H1 (cell line): ENCODE results near the gene SLC9A5. TPM values are rescaled to one million over a fixed set of nuclear protein-coding genes. Genes with fewer than 3 reads are reported as not detected.

Source experiments
- CTCF ChIA-PET: fragments of 300-600 bp; sonication (Branson Sonifier 250); formaldehyde crosslinking; loops from one replicate; lab custom pipeline; 2021; ENCODE audit not compliant: partially characterized antibody; lab: Charles Lee
- POLR2A ChIA-PET: fragments of 300-600 bp; sonication (Branson Sonifier 250); formaldehyde crosslinking; loops from one replicate; lab custom pipeline; 2021; ENCODE audit warnings: inconsistent platforms; ENCODE audit not compliant: partially characterized antibody; lab: Charles Lee
- DNase-seq, 2 experiments: peaks; one replicate each; pipeline versions ENCODE4 v3.0.0 to v3.0.0-alpha.2; 2010 to 2022; ENCODE audit warnings: low spot score in 2 of 2, low read depth in 1 of 2, mixed read lengths in 1 of 2
- FAIRE-seq: peaks from 2 replicates; lab custom pipeline; 2011; peaks lifted over from hg19 to GRCh38; lab: Jason Lieb, UNC
- H2AFZ ChIP-seq: 2 replicates; pipeline ENCODE4 v1.8.1; 2012; ENCODE audit warnings: low read length, inconsistent platforms
- H2AK5ac ChIP-seq: 2 replicates; pipeline ENCODE4 v1.6.1; 2013; ENCODE audit warnings: low read depth, low read length
- H2BK120ac ChIP-seq: replicated peaks from 2 replicates; pipeline ENCODE3; 2013; ENCODE audit warnings: low read depth, low read length, inconsistent platforms
- H2BK12ac ChIP-seq: 2 replicates; pipeline ENCODE4 v1.6.1; 2013; ENCODE audit warnings: low read depth, low read length
- H2BK15ac ChIP-seq: 2 replicates; pipeline ENCODE4 v1.6.1; 2013; ENCODE audit warnings: low read length
- H2BK20ac ChIP-seq: 2 replicates; pipeline ENCODE4 v1.6.1; 2013; ENCODE audit warnings: low read length
- H2BK5ac ChIP-seq: 2 replicates; pipeline ENCODE4 v1.6.1; 2013; ENCODE audit warnings: low read depth, low read length
- H3K14ac ChIP-seq: 2 replicates; pipeline ENCODE4 v1.6.1; 2013; ENCODE audit warnings: inconsistent platforms; ENCODE audit not compliant: insufficient read length
- H3K18ac ChIP-seq: 2 replicates; pipeline ENCODE4 v1.6.1; 2013; ENCODE audit warnings: low read length; ENCODE audit errors: extremely low read depth
- H3K23ac ChIP-seq: 2 replicates; pipeline ENCODE4 v1.6.1; 2013; ENCODE audit warnings: inconsistent platforms; ENCODE audit not compliant: insufficient read length
- H3K23me2 ChIP-seq: 2 replicates; pipeline ENCODE4 v1.6.1; 2013; ENCODE audit warnings: low read depth, low read length
- H3K27ac ChIP-seq: 2 replicates; pipeline ENCODE4 v1.6.1; 2011; ENCODE audit warnings: low read depth, low read length, inconsistent platforms
- H3K27me3 ChIP-seq, 4 experiments: replicated peaks in 1 of 4; 1 replicate in 1 of 4; 2 replicates in 3 of 4; pipeline versions ENCODE4 v1.6.1 to v1.8.1; 2011 to 2013; ENCODE audit warnings: low read length in 3 of 4, mild to moderate bottlenecking in 3 of 4, inconsistent platforms in 2 of 4, mixed read lengths in 2 of 4, moderate library complexity in 1 of 4; ENCODE audit not compliant: control insufficient read depth in 3 of 4, insufficient read depth in 3 of 4; ENCODE audit errors: extremely low read depth in 1 of 4
- H3K36me3 ChIP-seq, 4 experiments: 2 replicates each; pipeline versions ENCODE4 v1.6.1 to v1.8.1; 2011 to 2013; ENCODE audit warnings: mild to moderate bottlenecking in 4 of 4, low read length in 3 of 4, moderate library complexity in 2 of 4, control low read depth in 1 of 4, inconsistent platforms in 1 of 4; ENCODE audit not compliant: insufficient read depth in 4 of 4, control insufficient read depth in 2 of 4
- H3K4ac ChIP-seq: replicated peaks from 2 replicates; pipeline ENCODE3; 2013; ENCODE audit warnings: low read length, low read depth, mixed read lengths, inconsistent platforms; ENCODE audit not compliant: insufficient read length
- H3K4me1 ChIP-seq, 4 experiments: replicated peaks in 1 of 4; 1 replicate in 1 of 4; 2 replicates in 3 of 4; pipeline versions ENCODE4 v1.6.1 to v1.8.1; 2011 to 2013; ENCODE audit warnings: low read length in 3 of 4, inconsistent platforms in 2 of 4, mixed read lengths in 1 of 4; ENCODE audit not compliant: insufficient read depth in 4 of 4, control insufficient read depth in 3 of 4
- H3K4me2 ChIP-seq, 2 experiments: 2 replicates each; pipeline versions ENCODE4 v1.6.1 to v1.8.1; 2011 to 2013; ENCODE audit warnings: low read depth in 2 of 2, low read length in 2 of 2, control low read depth in 1 of 2, inconsistent platforms in 1 of 2, mild to moderate bottlenecking in 1 of 2; ENCODE audit not compliant: insufficient read depth in 1 of 2
- H3K4me3 ChIP-seq, 4 experiments: fragments of 200-600, 300-600 bp in 1 of 4; sonication (generic), shearing (Covaris generic), sonication (Bioruptor Twin) in 1 of 4; 2 replicates each; pipeline versions ENCODE4 v1.5.1 to v1.8.1; 2011 to 2016; ENCODE audit warnings: low read length in 4 of 4, low read depth in 3 of 4, control low read depth in 2 of 4, inconsistent platforms in 2 of 4, mild to moderate bottlenecking in 2 of 4, mixed read lengths in 1 of 4, moderate library complexity in 1 of 4; ENCODE audit not compliant: insufficient read depth in 2 of 4; ENCODE audit errors: extremely low read depth in 1 of 4
- H3K56ac ChIP-seq: replicated peaks from 2 replicates; pipeline ENCODE3; 2013; ENCODE audit warnings: low read depth, mild to moderate bottlenecking, mixed read lengths, low read length, inconsistent platforms; ENCODE audit not compliant: insufficient read length
- H3K79me1 ChIP-seq: 2 replicates; pipeline ENCODE4 v1.6.1; 2013; ENCODE audit warnings: low read depth, low read length, control low read depth
- H3K79me2 ChIP-seq, 2 experiments: 2 replicates each; pipeline versions ENCODE4 v1.6.1 to v1.8.1; 2012 to 2013; ENCODE audit warnings: low read length in 2 of 2, mild to moderate bottlenecking in 2 of 2, inconsistent platforms in 1 of 2; ENCODE audit not compliant: insufficient read depth in 2 of 2, control insufficient read depth in 1 of 2
- H3K9ac ChIP-seq, 4 experiments: replicated peaks in 1 of 4; 1 replicate in 1 of 4; 2 replicates in 3 of 4; pipeline versions ENCODE4 v1.6.1 to v1.8.1; 2011 to 2013; ENCODE audit warnings: low read depth in 3 of 4, low read length in 3 of 4, control low read depth in 2 of 4, mild to moderate bottlenecking in 2 of 4, moderate library complexity in 2 of 4, inconsistent platforms in 1 of 4; ENCODE audit errors: extremely low read depth in 1 of 4
- H3K9me3 ChIP-seq, 2 experiments: 2 replicates each; pipeline versions ENCODE4 v1.6.1 to v1.8.1; 2012 to 2013; ENCODE audit warnings: mild to moderate bottlenecking in 2 of 2, moderate library complexity in 2 of 2, control low read depth in 1 of 2, inconsistent platforms in 1 of 2, low read depth in 1 of 2, low read length in 1 of 2, mixed read lengths in 1 of 2; ENCODE audit not compliant: insufficient read depth in 2 of 2
- H4K20me1 ChIP-seq, 2 experiments: replicated peaks in 1 of 2; 2 replicates each; pipeline versions ENCODE3 to v1.8.1; 2011 to 2013; ENCODE audit warnings: inconsistent platforms in 2 of 2, low read length in 2 of 2, mild to moderate bottlenecking in 1 of 2; ENCODE audit not compliant: insufficient read depth in 2 of 2, control insufficient read depth in 1 of 2
- H4K5ac ChIP-seq: 2 replicates; pipeline ENCODE4 v1.6.1; 2013; ENCODE audit warnings: low read length, low read depth, mixed read lengths, inconsistent platforms; ENCODE audit not compliant: insufficient read length
- H4K8ac ChIP-seq: 2 replicates; pipeline ENCODE4 v1.8.0; 2013; ENCODE audit warnings: mild to moderate bottlenecking, moderate library complexity, low read length, inconsistent platforms; ENCODE audit not compliant: insufficient read depth; ENCODE audit errors: extremely low read depth
- H4K91ac ChIP-seq: replicated peaks from 2 replicates; pipeline ENCODE3; 2013; ENCODE audit warnings: low read length, mixed read lengths, inconsistent platforms; ENCODE audit not compliant: insufficient read length
- BACH1 ChIP-seq: IDR thresholded peaks from 2 replicates; pipeline ENCODE4 v1.6.1; 2012; ENCODE audit warnings: low read length, improper control_type of control experiment
- CHD2 ChIP-seq: IDR thresholded peaks from 2 replicates; pipeline ENCODE4 v1.6.1; 2012; ENCODE audit warnings: low read length, improper control_type of control experiment
- MAFK ChIP-seq: IDR thresholded peaks from 2 replicates; pipeline ENCODE4 v1.6.1; 2012; ENCODE audit warnings: low read depth, mild to moderate bottlenecking, improper control_type of control experiment, low read length
- RFX5 ChIP-seq: IDR thresholded peaks from 2 replicates; pipeline ENCODE4 v1.6.1; 2011; ENCODE audit warnings: low read depth, low read length, improper control_type of control experiment, borderline replicate concordance
- TEAD4 ChIP-seq: IDR thresholded peaks from 2 replicates; pipeline ENCODE4 v1.6.1; 2012; ENCODE audit warnings: low read depth, low read length, inconsistent platforms, mixed read lengths
- WGBS, 2 experiments: shearing (Covaris generic) in 1 of 2; methylation state at CpG; one replicate each; pipeline versions ENCODE4 v1.1.6 to v1.1.7; 2013 to 2015; ENCODE audit warnings: low lambda C conversion rate in 2 of 2, mixed read lengths in 2 of 2, inconsistent platforms in 1 of 2, low coverage in 1 of 2, missing lambda C conversion rate in 1 of 2; ENCODE audit not compliant: insufficient replicate concordance in 2 of 2, insufficient coverage in 1 of 2, insufficient read length in 1 of 2; ENCODE audit errors: extremely low coverage in 1 of 2, missing lambda C conversion rate in 1 of 2; 5-methylcytosine and 5-hydroxymethylcytosine counted together
- polyA plus RNA-seq, 7 experiments: library from polyadenylated mRNA; depleted of rRNA in 3 of 7; stranded (reverse) in 5 of 7; unstranded in 2 of 7; fragments of >200 nt in 5 of 7; fragments of 200-250 nt in 2 of 7; gene quantifications; 1 replicate in 5 of 7; 2 replicates in 1 of 7; 4 replicates in 1 of 7; pipeline versions ENCODE4 v1.2.1 to v1.2.3, GENCODE V29; 2011 to 2013; ENCODE audit warnings: missing spikeins in 2 of 7, mixed read lengths in 2 of 7
- total RNA-seq: library from RNA; stranded (reverse); fragmentation: NEBNext Ultra II Directional; extraction: Animal tissue kit (Norgen Biotek cat#: 25700); gene quantifications from 2 replicates; pipeline ENCODE4 v1.2.1, GENCODE V29; 2021

The SLC9A5 gene
- total and polyA plus RNA-seq, 2 of the 8 experiments (the other 6 are each of a cell fraction or from before 2014, with no cell fraction given), result 7.9 to 8.6 TPM

DNA sequence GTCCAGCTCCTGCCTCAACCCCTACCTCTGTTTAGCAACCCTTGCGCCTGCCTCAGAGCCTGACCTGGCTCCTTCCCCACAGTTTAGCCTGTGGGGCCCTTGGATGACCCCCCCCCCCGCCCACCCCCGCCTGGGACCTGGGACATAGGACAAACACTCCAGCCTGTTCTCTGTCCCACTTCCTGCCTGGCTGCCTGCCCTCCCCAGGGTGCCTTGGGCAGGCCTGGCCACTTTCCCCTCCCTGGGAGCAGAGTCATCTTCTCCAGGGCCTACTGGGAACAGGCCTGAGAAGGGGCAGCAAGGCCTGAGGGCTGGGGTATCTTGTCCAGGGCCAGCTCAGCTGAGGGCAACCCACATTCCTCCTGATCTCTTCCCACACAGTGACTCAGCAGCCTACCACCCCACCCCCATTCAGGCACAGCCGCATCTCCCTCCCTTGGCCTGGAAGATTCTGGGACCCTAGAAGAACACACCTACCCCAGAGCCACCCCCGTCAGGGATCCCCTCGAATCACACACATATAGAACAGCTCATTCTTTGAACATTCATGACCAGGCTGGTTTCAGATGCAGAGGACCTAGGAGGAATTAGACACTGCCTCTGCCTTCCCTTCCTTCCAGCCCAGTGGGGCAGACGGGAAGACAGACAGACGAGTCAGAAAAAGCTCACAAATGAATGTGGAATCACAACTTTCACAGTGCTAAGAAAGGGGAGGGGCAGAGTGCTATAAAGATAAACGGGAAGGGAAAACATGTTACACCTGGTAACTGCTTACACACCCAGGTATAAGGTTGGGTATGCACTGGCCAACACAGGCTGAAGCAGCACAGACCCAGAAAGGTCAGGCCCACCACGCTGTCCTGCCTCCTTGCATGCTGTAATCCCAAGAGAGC lies 7.5 kb upstream of the SLC9A5 start:
- Histone ChIP-seq H4K5ac (no peak overlapping the region), H2AFZ (no peak overlapping the region), H4K91ac (peak overlapping the region; percentile 39), H2AK5ac (peak overlapping the region; percentile 94), H2BK15ac (0 out of 2 replicates have a peak overlapping the region, but pooled peaks have one; percentile 61), H4K20me1 (peaks cover 0 to 6% of the 10 kb centered on the region in 2 experiments), H3K4me3 (no peak overlapping the region), H3K23me2 (peaks cover under 1% of the 10 kb centered on the region; the same call in 1 of the 2 replicates), H2BK5ac (peak overlapping the region; percentile 41), H3K4me2 (peak overlapping the region in 1 of 2 experiments; percentile 44), H3K14ac (no peak overlapping the region), H3K23ac (no peak overlapping the region), H4K8ac (no peak overlapping the region), H3K27ac (peak overlapping the region; percentile 46; the same call in 1 of the 2 replicates), H3K79me1 (peaks cover 18% of the 10 kb centered on the region), H2BK120ac (no peak overlapping the region), H3K4ac (no peak overlapping the region), H2BK20ac (0 out of 2 replicates have a peak overlapping the region, but pooled peaks have one; percentile 48), H3K9me3 (no peaks in the 10 kb centered on the region), H3K4me1 (peaks cover 12 to 23% (median 14%) of the 10 kb centered on the region in 4 experiments), H3K27me3 (no peaks in the 10 kb centered on the region), H3K18ac (peak overlapping the region; percentile 78), H3K36me3 (peaks cover 5 to 12% (median 6%) of the 10 kb centered on the region in 4 experiments; a peak in 4 of 8 replicates), H3K9ac (peak overlapping the region in 3 of 4 experiments; percentile 14 to 46 (median 25); a peak in 3 of 7 replicates), H3K79me2 (peaks cover 0 to 21% of the 10 kb centered on the region in 2 experiments; a peak in 2 of 4 replicates), H3K56ac (no peak overlapping the region), H2BK12ac (peak overlapping the region; percentile 94)
- 76% methylated on average over 7 of the region's 10 CpGs; no CpG with 5 or more reads in 1 of the 2 experiments for WGBS, 2 experiments
- TF ChIP-seq MAFK (peak; percentile 82; the same call in 1 of the 2 replicates), BACH1 (peak; percentile 93), TEAD4 (peak; percentile 27; the same call in 1 of the 2 replicates), RFX5 (no peak), CHD2 (no peak)
- no peak for FAIRE-seq
- POLR2A ChIA-PET, result interaction anchor here (1.0 to 1.7 kb wide), 3 partner anchors 9 to 13 kb away, joined by 3 to 5 read pairs (median 3); no protein-coding TSS in a partner anchor
- DNase-seq, result no peak
- CTCF ChIA-PET, result interaction anchor here (1.0 to 1.6 kb wide), 3 partner anchors 37 to 145 kb away, joined by 3 to 6 read pairs (median 4); no protein-coding TSS in a partner anchor
